CD14-positive monocyte (primary cell): ENCODE data around the gene ZGPAT. TPM values are rescaled to one million over a fixed set of nuclear protein-coding genes. Genes with fewer than 3 reads are reported as not detected.

Experiments used
- DNase-seq, 3 donors: peaks; one replicate each; pipeline ENCODE4 v3.0.0-alpha.2; 2011 to 2022
- H2AFZ ChIP-seq: 2 replicates; pipeline ENCODE4 v1.6.0; 2012; ENCODE audit warnings: mild to moderate bottlenecking, low read depth, low read length, inconsistent platforms; ENCODE audit not compliant: insufficient read depth, poor library complexity, severe bottlenecking
- H3K27ac ChIP-seq, 2 donors: 1 replicate in 1 of 2; 2 replicates in 1 of 2; pipeline ENCODE4 v1.5.1; 2012 to 2013; ENCODE audit warnings: low read length in 2 of 2, control low read depth in 1 of 2, inconsistent platforms in 1 of 2, low read depth in 1 of 2, mild to moderate bottlenecking in 1 of 2
- H3K27me3 ChIP-seq, 2 donors: one replicate each; pipeline versions ENCODE4 v1.6.0 to v1.6.1; 2011 to 2013; ENCODE audit warnings: low read length in 2 of 2; ENCODE audit not compliant: control insufficient read depth in 2 of 2, insufficient read depth in 2 of 2
- H3K36me3 ChIP-seq, 2 donors: replicated peaks in 1 of 2; 1 replicate in 1 of 2; 2 replicates in 1 of 2; pipeline versions ENCODE4 v1.5.1 to v1.6.1; 2012 to 2013; ENCODE audit warnings: low read length in 2 of 2, control low read depth in 1 of 2, inconsistent platforms in 1 of 2, mild to moderate bottlenecking in 1 of 2; ENCODE audit not compliant: insufficient read depth in 2 of 2, control insufficient read depth in 1 of 2
- H3K4me1 ChIP-seq, 2 donors: 1 replicate in 1 of 2; 2 replicates in 1 of 2; pipeline versions ENCODE4 v1.5.1 to v1.6.1; 2012 to 2013; ENCODE audit warnings: low read length in 2 of 2, control low read depth in 1 of 2, inconsistent platforms in 1 of 2, mild to moderate bottlenecking in 1 of 2, moderate library complexity in 1 of 2; ENCODE audit not compliant: insufficient read depth in 2 of 2, control insufficient read depth in 1 of 2
- H3K4me2 ChIP-seq: replicated peaks from 2 replicates; pipeline ENCODE3; 2012; ENCODE audit warnings: low read length, moderate library complexity, mild to moderate bottlenecking; ENCODE audit not compliant: poor library complexity, severe bottlenecking; ENCODE audit errors: extremely low read depth
- H3K4me3 ChIP-seq, 3 experiments: fragments of 200-600 bp in 1 of 3; sonication (generic) in 1 of 3; replicated peaks in 1 of 3; 1 replicate in 2 of 3; 2 replicates in 1 of 3; pipeline ENCODE4 v1.5.1; 2011 to 2013; ENCODE audit warnings: low read length in 3 of 3, mild to moderate bottlenecking in 3 of 3, control low read depth in 2 of 3, low read depth in 2 of 3, inconsistent platforms in 1 of 3, moderate library complexity in 1 of 3
- H3K79me2 ChIP-seq: 2 replicates; pipeline ENCODE4 v1.6.0; 2012; ENCODE audit warnings: mild to moderate bottlenecking, control low read depth, inconsistent platforms, low read length, moderate library complexity; ENCODE audit not compliant: insufficient read depth
- H3K9ac ChIP-seq: 2 replicates; pipeline ENCODE4 v1.6.0; 2017; ENCODE audit warnings: low read length, mild to moderate bottlenecking; ENCODE audit not compliant: insufficient read depth, poor library complexity, severe bottlenecking
- H3K9me3 ChIP-seq, 2 donors: replicated peaks in 1 of 2; 1 replicate in 1 of 2; 2 replicates in 1 of 2; pipeline versions ENCODE4 v1.5.1 to v1.6.1; 2012 to 2013; ENCODE audit warnings: low read length in 2 of 2, control low read depth in 1 of 2; ENCODE audit not compliant: control insufficient read depth in 1 of 2, insufficient read depth in 1 of 2
- H4K20me1 ChIP-seq: 2 replicates; pipeline ENCODE4 v1.6.0; 2012; ENCODE audit warnings: mild to moderate bottlenecking, low read length, control low read depth, moderate library complexity; ENCODE audit not compliant: insufficient read depth
- H3K27ac Mint-ChIP-seq, 7 donors: one replicate each; pipeline ENCODE4 v1.8.0; 2020; ENCODE audit warnings: mild to moderate bottlenecking in 7 of 7, mixed read lengths in 7 of 7, moderate library complexity in 6 of 7, inconsistent platforms in 2 of 7
- H3K27me3 Mint-ChIP-seq, 3 donors: one replicate each; pipeline ENCODE4 v1.8.0; 2021 to 2022; ENCODE audit warnings: low read depth in 3 of 3, mild to moderate bottlenecking in 3 of 3, mixed read lengths in 3 of 3, moderate library complexity in 3 of 3, inconsistent platforms in 1 of 3
- H3K36me3 Mint-ChIP-seq, 2 donors: one replicate each; pipeline ENCODE4 v1.8.0; 2020; ENCODE audit warnings: mixed read lengths in 2 of 2, inconsistent platforms in 1 of 2, mild to moderate bottlenecking in 1 of 2
- H3K4me1 Mint-ChIP-seq: one replicate; pipeline ENCODE4 v1.8.0; 2020; ENCODE audit warnings: mild to moderate bottlenecking, mixed read lengths
- H3K4me3 Mint-ChIP-seq, 2 donors: one replicate each; pipeline ENCODE4 v1.8.0; 2020; ENCODE audit warnings: mild to moderate bottlenecking in 2 of 2, mixed read lengths in 2 of 2, moderate library complexity in 1 of 2
- H3K9me3 Mint-ChIP-seq, 7 donors: one replicate each; pipeline ENCODE4 v1.8.0; 2020 to 2022; ENCODE audit warnings: mixed read lengths in 7 of 7, mild to moderate bottlenecking in 6 of 7, moderate library complexity in 6 of 7, inconsistent platforms in 2 of 7
- CTCF ChIP-seq: fragments of 200-600 bp; IDR thresholded peaks from one replicate; pipeline ENCODE4 v1.8.0; 2022; ENCODE audit warnings: antibody characterized with exemption, mild to moderate bottlenecking
- WGBS: methylation state at CpG from one replicate; pipeline ENCODE4 v1.1.5; 2013; ENCODE audit warnings: missing lambda C conversion rate; ENCODE audit not compliant: insufficient coverage; 5-methylcytosine and 5-hydroxymethylcytosine counted together
- intact Hi-C, 2 donors: fragments of 100-400 bp; cut with micrococcal nuclease; formaldehyde crosslinking; loops; one replicate each; pipeline versions ENCODE4 v1.15.0 to v1.15.1; 2023
- polyA plus RNA-seq, 3 donors: library from polyadenylated mRNA; depleted of rRNA in 1 of 3; unstranded in 2 of 3; stranded (reverse) in 1 of 3; fragments of 300-500 nt in 2 of 3; fragments of >200 nt in 1 of 3; fragmentation: Illumina TruSeq in 2 of 3; gene quantifications; 1 replicate in 2 of 3; 2 replicates in 1 of 3; pipeline ENCODE4 v1.2.3, GENCODE V29; 2012 to 2021

ZGPAT gene
- polyA plus RNA-seq, 3 donors: 24.2 to 58.6 (median 28.3) TPM

- Mint-ChIP-seq H3K27ac (peak overlapping the region in 1 of 7 donors; percentile 41), H3K27me3 (peaks cover 2 to 21% (median 3%) of the 10 kb centered on the region in 3 donors), H3K9me3 (no peaks in the 10 kb centered on the region), H3K4me1 (peaks cover 16% of the 10 kb centered on the region), H3K4me3 (no peak overlapping the region), H3K36me3 (peaks cover 5 to 12% of the 10 kb centered on the region in 2 donors)
- peaks cover 0 to 12% of the 10 kb centered on the region in 2 donors for H3K27me3 ChIP-seq
- H3K36me3 ChIP-seq: peaks cover 1 to 10% of the 10 kb centered on the region in 2 donors
- no peaks in the 10 kb centered on the region for H3K9me3 ChIP-seq
- H2AFZ ChIP-seq: no peak overlapping the region
- H3K4me1 ChIP-seq: peaks cover 16% of the 10 kb centered on the region in 2 donors
- 89% methylated on average over 18 of the region's 19 CpGs for WGBS
- TF ChIP-seq CTCF: no peak
- intact Hi-C loops: no loop called here
- no peak overlapping the region for H3K4me2 ChIP-seq
- H3K79me2 ChIP-seq: no peaks in the 10 kb centered on the region
- H3K9ac ChIP-seq: no peak overlapping the region
- no peak overlapping the region for H3K27ac ChIP-seq
- DNase-seq: peak in 1 of 3 donors; percentile 51
- H4K20me1 ChIP-seq: peaks cover 58% of the 10 kb centered on the region
- no peak overlapping the region for H3K4me3 ChIP-seq
Observed at GRCh38 chr20:63698739-63699465, 8.9 kb upstream of the ZGPAT start.

GRCh38 chr20:63699466-63700198 lies 8.2 kb upstream of the ZGPAT start:
- Mint-ChIP-seq H3K9me3 (no peaks in the 10 kb centered on the region), H3K4me3 (no peak overlapping the region), H3K27ac (peak overlapping the region in 1 of 7 donors; percentile 41), H3K36me3 (peaks cover 8 to 17% of the 10 kb centered on the region in 2 donors), H3K27me3 (peaks cover 2 to 21% (median 3%) of the 10 kb centered on the region in 3 donors), H3K4me1 (peaks cover 16% of the 10 kb centered on the region)
- peaks cover 9 to 12% of the 10 kb centered on the region in 2 donors for H3K36me3 ChIP-seq
- H2AFZ ChIP-seq: no peak overlapping the region
- DNase-seq: peak in 1 of 3 donors; percentile 1
- WGBS: 97% methylated on average over 22 of the region's 24 CpGs
- peaks cover 16% of the 10 kb centered on the region in 2 donors for H3K4me1 ChIP-seq
- no peaks in the 10 kb centered on the region for H3K9me3 ChIP-seq
- H4K20me1 ChIP-seq: peaks cover 64% of the 10 kb centered on the region
- H3K4me2 ChIP-seq: no peak overlapping the region
- H3K9ac ChIP-seq: no peak overlapping the region
- peaks cover 0 to 12% of the 10 kb centered on the region in 2 donors for H3K27me3 ChIP-seq
- H3K79me2 ChIP-seq: no peaks in the 10 kb centered on the region
- no peak for TF ChIP-seq CTCF
- H3K4me3 ChIP-seq: no peak overlapping the region
- H3K27ac ChIP-seq: no peak overlapping the region
- intact Hi-C loops: no loop called here
